ENCODE data around the gene PGF. TPM values are rescaled to one million over a fixed set of nuclear protein-coding genes. Genes with fewer than 3 reads are reported as not detected.
A peak's percentile ranks its signal among the peaks of the same experiment; 100 is the strongest.

Gene PGF
- total and polyA plus RNA-seq, 4 donors, result 3.0 to 10.0 (median 6.8) TPM

DNA sequence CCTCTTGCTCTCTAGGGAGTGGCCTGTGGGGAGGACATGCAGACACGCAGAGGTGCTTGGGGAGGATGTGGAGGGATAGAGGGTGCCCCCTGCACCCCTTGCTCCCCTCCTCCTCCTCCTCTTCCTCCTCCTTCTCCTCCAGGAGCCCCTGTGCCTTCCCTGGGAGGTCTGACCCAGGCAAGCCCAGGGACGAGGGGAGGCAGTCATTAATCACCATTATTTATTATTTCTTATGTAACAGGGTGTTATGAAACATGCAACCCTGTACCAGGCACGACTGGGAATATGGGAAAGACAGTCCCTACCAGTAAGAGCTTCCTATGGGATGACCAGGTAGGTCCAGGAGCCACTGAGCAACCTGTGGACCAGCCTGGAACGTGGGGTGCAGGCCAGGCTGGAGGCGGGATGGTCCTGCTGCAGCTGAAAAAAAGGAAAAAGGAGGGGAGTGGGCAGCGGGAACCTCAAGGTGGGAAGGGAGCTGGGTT, 22.5 kb upstream of the PGF start:
- Histone ChIP-seq H3K36me3 (ENCODE audit: control insufficient read depth in 4 of 4, insufficient read depth in 4 of 4, low read length in 4 of 4) (no peaks in the 10 kb centered on the region), H3K4me1 (ENCODE audit: control insufficient read depth in 5 of 5, insufficient read depth in 5 of 5, low read length in 5 of 5) (peaks cover 3 to 93% (median 25%) of the 10 kb centered on the region in 5 donors), H3K27me3 (ENCODE audit: control insufficient read depth in 3 of 3, insufficient read depth in 3 of 3, low read length in 2 of 3) (no peaks in the 10 kb centered on the region), H3K9ac (ENCODE audit: insufficient read depth in 1 of 2, low read length in 2 of 2) (no peak overlapping the region), H3K4me3 (no peak overlapping the region), H3K27ac (ENCODE audit: low read depth in 1 of 2, low read length in 1 of 2) (no peak overlapping the region), H3K9me3 (ENCODE audit: control insufficient read depth in 4 of 4, insufficient read depth in 3 of 4, low read length in 3 of 4) (no peaks in the 10 kb centered on the region)
- 57 to 65% methylated on average over 6 of the region's 6 CpGs for WGBS, 2 donors
- DNase-seq (no peak), ATAC-seq (ENCODE audit: insufficient read depth, low FRiP score) (no peak)
- TF ChIP-seq CTCF (IDR thresholded peaks at IDR 0.05; ENCODE audit: control extremely low read depth, extremely low read depth), result no peak

DNA sequence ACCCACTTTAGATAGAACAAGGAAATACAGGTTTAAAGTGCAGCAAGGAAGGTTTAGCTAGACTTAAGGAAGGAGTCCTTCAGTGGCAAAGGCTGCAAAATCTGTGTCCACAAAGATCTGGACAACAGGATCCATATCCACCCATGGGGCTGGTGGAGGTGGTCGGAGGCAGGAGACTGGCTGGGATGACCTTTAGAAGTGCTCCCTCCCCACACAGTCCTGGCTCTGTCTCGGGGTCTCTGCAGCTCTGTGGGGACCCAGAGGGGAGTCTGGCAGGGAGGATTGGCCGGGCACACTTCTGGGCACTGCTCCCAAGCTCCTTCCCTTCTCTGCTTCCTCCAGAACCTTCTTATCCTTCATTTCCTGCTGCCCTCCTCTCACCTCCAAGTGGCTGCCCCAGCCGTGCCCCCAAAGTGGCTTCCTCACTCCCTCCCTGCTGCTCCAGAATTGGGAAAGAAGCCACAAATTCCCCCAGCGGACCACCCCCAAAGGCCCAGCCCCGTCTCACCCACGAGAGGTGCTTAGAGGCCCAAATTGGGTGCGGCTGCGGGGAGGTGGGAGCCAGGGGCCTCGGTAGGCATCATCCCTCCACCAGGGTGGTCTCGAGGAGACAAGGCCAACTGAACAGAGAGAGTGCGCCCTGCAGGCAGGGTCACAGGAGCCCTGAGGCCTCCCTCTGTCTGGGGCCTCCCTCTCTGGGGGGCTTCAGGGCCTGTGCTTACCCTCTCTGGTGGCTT, 21.9 kb upstream of the PGF start:
- H3K9ac ChIP-seq (ENCODE audit: insufficient read depth in 1 of 2, low read length in 2 of 2), result no peak overlapping the region
- peak in 2 of 3 donors; percentile 32 to 57 for DNase-seq
- ATAC-seq (ENCODE audit: insufficient read depth, low FRiP score), result no peak
- no peak overlapping the region for H3K4me3 ChIP-seq
- no peaks in the 10 kb centered on the region for H3K36me3 ChIP-seq (ENCODE audit: control insufficient read depth in 4 of 4, insufficient read depth in 4 of 4, low read length in 4 of 4)
- TF ChIP-seq CTCF (IDR thresholded peaks at IDR 0.05; ENCODE audit: control extremely low read depth, extremely low read depth), result no peak
- no peak overlapping the region for H3K27ac ChIP-seq (ENCODE audit: low read depth in 1 of 2, low read length in 1 of 2)
- H3K9me3 ChIP-seq (ENCODE audit: control insufficient read depth in 4 of 4, insufficient read depth in 3 of 4, low read length in 3 of 4), result no peaks in the 10 kb centered on the region
- peaks cover 7 to 94% (median 27%) of the 10 kb centered on the region in 5 donors for H3K4me1 ChIP-seq (ENCODE audit: control insufficient read depth in 5 of 5, insufficient read depth in 5 of 5, low read length in 5 of 5)
- WGBS, 2 donors, result 79 to 80% methylated on average over 12 of the region's 12 CpGs
- H3K27me3 ChIP-seq (ENCODE audit: control insufficient read depth in 3 of 3, insufficient read depth in 3 of 3, low read length in 2 of 3), result no peaks in the 10 kb centered on the region

DNA sequence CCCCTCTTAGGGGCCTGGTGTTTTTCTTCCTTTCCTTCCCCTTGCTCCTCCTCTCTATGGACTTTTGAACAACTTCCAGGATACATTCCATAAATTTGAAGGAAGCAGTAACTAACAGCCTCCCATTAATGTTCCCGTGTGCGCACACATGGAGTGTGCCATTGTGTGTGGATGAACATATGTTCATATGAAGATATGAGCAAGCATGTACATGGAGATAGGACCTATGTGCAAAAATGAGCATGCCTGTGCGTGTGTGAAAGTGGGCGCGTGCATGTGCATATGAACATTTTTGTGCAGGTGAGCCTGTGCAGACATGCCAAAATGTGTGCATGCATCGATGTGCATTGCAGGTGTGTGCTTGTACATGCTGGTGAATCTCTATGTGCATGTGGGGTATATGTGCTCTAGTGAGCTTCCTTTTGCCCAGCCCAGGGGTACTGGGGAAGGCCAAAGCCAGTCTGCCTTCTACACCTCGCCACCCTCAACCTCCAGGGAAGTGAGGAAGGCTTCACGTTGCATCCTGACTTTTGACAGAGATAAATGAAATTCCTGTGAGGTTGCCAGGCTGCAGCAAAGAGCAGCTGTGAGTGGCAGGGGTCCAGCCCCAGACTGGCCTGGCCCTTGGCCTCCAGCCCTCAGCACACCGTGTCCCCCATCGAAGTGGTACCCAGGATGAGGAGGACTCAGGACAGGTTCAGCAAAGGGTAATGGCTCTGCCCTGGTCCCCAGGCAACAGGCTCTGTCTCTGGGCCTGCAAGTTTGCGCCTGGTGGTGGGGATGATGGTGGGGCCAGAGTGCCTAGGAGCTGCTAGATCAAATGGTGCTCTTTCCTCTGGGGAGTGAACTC, 21.1 kb upstream of the PGF start:
- H3K4me1 ChIP-seq (ENCODE audit: control insufficient read depth in 5 of 5, insufficient read depth in 5 of 5, low read length in 5 of 5), result peaks cover 7 to 85% (median 27%) of the 10 kb centered on the region in 5 donors
- H3K36me3 ChIP-seq (ENCODE audit: control insufficient read depth in 4 of 4, insufficient read depth in 4 of 4, low read length in 4 of 4), result no peaks in the 10 kb centered on the region
- no peak for DNase-seq
- no peak for ATAC-seq (ENCODE audit: insufficient read depth, low FRiP score)
- H3K9me3 ChIP-seq (ENCODE audit: control insufficient read depth in 4 of 4, insufficient read depth in 3 of 4, low read length in 3 of 4), result no peaks in the 10 kb centered on the region
- WGBS, 2 donors, result 81 to 82% methylated on average over 11 of the region's 11 CpGs
- no peaks in the 10 kb centered on the region for H3K27me3 ChIP-seq (ENCODE audit: control insufficient read depth in 3 of 3, insufficient read depth in 3 of 3, low read length in 2 of 3)
- no peak for TF ChIP-seq CTCF (IDR thresholded peaks at IDR 0.05; ENCODE audit: control extremely low read depth, extremely low read depth)
- no peak overlapping the region for H3K27ac ChIP-seq (ENCODE audit: low read depth in 1 of 2, low read length in 1 of 2)
- H3K4me3 ChIP-seq, result no peak overlapping the region
- H3K9ac ChIP-seq (ENCODE audit: insufficient read depth in 1 of 2, low read length in 2 of 2), result no peak overlapping the region
